GM10266 (cell line): Measurements from ENCODE around the gene GPS2.
A peak's percentile ranks its signal among the peaks of the same experiment; 100 is the strongest.

Source experiments
- DNase-seq: peaks from one replicate; pipeline ENCODE4 v3.0.0; 2012; ENCODE audit errors: extremely low spot score
- TF ChIP-seq, protein P1 (sequence below): IDR thresholded peaks from 2 replicates; pipeline ENCODE4 v1.5.1; 2012; ENCODE audit warnings: mild to moderate bottlenecking, low read depth; ENCODE audit not compliant: control insufficient read depth, insufficient read depth; ENCODE audit errors: missing control alignments

Gene GPS2

DNA sequence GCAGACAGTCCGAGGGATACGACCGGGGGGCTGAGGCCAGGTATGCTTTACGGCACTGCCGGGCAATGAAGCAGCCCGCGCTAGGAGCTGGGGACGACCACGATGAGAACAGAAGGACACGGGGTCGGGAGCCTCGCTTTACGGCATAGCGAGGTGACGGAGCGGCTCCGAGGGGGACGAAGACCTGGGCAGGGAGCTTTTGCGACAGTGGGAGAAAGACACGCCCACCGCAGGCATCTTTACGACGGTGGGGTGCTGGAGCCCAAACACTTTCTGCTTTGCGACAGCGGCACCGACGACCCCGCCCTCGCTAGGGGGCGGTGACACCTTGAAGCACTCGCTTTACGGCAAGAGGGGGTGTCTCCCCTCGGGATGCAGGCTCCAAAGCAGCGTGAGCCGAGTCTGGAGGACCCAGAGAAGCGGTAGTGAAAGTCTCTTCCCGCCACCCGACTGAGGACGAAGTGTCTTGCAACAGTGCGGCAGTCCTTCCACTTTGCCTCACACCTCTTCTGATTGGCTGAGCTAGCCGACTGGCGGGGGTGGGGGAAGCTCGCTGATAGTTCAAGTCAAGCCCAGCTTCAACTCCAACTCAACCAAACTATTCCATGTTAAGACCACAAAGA, 14.3 kb upstream of the GPS2 start:
- DNase-seq: peak; percentile 98
- TF ChIP-seq, protein P1, sequence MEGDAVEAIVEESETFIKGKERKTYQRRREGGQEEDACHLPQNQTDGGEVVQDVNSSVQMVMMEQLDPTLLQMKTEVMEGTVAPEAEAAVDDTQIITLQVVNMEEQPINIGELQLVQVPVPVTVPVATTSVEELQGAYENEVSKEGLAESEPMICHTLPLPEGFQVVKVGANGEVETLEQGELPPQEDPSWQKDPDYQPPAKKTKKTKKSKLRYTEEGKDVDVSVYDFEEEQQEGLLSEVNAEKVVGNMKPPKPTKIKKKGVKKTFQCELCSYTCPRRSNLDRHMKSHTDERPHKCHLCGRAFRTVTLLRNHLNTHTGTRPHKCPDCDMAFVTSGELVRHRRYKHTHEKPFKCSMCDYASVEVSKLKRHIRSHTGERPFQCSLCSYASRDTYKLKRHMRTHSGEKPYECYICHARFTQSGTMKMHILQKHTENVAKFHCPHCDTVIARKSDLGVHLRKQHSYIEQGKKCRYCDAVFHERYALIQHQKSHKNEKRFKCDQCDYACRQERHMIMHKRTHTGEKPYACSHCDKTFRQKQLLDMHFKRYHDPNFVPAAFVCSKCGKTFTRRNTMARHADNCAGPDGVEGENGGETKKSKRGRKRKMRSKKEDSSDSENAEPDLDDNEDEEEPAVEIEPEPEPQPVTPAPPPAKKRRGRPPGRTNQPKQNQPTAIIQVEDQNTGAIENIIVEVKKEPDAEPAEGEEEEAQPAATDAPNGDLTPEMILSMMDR: no peak

DNA sequence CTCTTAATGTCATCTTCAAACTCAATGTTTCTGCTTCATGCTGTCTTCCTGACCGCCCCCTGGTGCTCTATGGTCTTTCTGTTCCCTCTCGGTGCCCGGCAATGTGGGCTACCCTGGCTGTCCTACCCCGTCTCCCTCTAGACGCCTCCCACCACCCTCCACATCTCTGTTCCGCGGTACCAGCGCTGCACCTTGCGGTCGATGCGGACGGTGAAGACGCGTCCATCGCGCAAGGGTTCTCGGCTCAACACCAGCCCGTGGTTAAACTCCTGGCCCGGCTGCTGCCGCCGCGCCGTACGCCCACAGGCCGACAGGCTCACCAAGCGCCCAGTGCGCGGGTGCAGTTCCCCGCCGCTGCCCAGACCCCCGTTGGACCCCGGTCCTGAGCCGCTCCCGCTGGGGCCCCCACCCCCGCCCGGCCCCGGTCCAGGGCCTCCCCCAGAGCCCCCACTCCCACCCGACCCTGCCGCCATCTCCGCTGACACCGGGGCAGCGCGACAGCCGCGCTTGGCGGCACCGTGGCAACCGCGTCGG, 13.7 kb upstream of the GPS2 start, which contains the start of gene NEURL4:
NEURL4 (minus strand) TSS at position 496 of the 534 bp plus-strand sequence; CDS start at position 473, 23 bp downstream.
- TF ChIP-seq, protein P1: no peak
- peak; percentile 53 for DNase-seq

DNA sequence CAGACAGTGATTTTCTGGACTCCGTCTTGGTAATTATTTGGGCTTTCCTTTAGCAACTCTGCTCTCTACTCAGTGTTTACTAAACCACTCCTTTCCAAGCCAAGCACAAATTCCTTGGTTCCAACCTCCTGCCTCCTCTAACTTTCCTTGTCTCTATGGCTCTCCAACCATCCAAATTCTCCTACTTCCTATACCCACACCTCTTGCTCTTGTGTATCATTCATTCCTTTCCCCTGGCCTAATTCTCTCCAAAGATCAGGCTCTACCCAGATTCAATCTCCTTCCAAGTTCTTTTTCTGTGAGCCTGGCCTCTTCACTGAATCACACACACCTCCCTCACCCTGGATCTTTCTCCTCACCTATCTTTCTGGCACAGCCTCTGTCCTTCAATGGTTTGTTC, 12.8 kb upstream of the GPS2 start:
- no peak for DNase-seq
- TF ChIP-seq, protein P1: no peak

DNA sequence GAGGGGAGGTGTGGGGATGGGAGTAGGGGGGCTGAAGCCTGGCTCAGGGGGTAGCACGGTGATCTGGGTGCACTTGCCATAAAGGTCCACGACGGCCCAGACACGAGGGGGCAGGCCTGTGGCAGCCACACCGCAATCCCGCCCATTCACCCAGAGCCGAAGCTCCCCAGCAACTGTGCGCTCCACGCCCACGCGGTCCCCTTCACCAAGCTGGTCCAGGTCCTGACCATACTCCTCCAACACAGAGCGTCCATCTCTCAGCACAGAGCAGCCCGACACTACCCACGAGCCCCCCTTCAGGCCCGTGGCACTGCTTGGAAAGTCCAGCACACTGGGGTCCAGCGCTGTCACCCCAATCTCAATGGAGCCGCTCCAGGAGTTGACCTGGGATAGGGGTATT, 12.3 kb upstream of the GPS2 start:
- DNase-seq: no peak
- TF ChIP-seq, protein P1: no peak

DNA sequence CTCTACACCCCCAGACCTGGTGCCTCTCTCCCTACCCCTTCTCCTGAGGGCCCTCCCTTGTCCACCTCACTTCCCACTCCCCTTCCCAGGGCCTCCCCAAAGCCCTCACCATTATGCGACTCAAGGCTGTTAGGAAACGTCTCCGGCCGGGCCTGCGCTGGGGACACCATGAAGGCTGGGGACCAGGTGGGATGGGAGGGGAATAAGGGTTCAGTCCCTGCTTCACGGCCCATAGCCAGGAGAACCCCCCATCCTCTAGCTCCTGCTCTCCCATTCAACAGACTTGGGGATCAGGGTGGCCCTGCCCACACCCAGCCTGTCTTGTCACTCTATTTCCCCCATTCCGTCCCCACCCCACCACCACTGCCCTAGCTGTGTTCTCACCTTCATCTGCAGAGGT, 11.9 kb upstream of the GPS2 start:
- TF ChIP-seq, protein P1: no peak
- peak; percentile 8 for DNase-seq

DNA sequence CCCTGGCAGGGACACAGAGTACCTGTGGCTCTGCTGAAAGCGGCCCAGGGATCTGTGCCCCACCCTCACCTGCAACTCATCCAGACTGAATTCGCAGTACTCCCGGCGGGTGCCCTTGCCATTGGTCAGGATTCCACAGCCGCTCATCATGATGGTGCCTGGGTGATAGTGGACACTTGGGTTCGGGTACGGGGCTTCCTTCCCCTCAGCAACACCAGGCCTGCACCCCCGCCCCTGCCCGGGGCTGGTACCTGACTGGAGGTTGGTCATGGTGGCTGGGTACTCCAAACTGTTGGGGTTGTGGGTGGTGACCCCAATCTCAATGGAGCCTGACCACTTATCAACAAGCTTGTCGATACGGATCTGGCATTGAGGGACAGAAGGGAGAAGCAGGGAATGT, 11.0 kb upstream of the GPS2 start:
- TF ChIP-seq, protein P1: no peak
- no peak for DNase-seq

DNA sequence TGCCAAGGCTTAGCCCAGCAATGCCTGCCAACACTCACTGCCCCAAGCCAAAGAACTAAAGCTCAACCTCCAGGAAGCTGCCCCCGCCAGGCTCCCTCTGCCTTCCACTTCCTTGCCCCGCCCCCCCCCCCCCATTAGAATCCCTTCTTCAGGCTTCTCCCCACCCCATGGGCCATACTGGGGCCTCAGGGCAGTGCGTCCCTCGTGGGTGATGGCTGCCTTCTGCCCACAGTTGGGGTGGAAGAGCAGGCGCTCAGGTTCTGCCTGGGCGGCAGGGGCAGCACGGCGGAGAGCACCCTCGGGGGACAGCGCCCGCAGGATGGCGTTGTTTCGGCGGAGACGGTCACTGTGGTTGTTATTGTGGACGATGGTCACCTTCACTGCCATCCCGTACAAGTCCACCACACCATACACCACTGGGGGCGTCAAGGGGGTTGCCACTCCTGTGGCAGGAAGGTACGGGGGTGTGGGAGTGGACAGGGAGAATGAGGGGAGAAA, 9.9 kb upstream of the GPS2 start:
- no peak for DNase-seq
- TF ChIP-seq, protein P1: no peak
